DMS114 treated with DMSO at 0.1 percent for 48 hours (cell line): Measurements from ENCODE around the gene LAMC3.
"Not testable (repeated sequence)": the region's sequence is repeated elsewhere in the genome, so short reads cannot be mapped to it uniquely, and the experiment has no call there.

Experiments used
- DNase-seq: peaks from one replicate; lab custom pipeline; 2025; ENCODE audit not compliant: unreplicated experiment; lab: John Stamatoyannopoulos, UW

The LAMC3 gene

GRCh38 chr9:131028221-131028884 lies 19.4 kb downstream of the LAMC3 start:
- DNase-seq = no peak

DNA sequence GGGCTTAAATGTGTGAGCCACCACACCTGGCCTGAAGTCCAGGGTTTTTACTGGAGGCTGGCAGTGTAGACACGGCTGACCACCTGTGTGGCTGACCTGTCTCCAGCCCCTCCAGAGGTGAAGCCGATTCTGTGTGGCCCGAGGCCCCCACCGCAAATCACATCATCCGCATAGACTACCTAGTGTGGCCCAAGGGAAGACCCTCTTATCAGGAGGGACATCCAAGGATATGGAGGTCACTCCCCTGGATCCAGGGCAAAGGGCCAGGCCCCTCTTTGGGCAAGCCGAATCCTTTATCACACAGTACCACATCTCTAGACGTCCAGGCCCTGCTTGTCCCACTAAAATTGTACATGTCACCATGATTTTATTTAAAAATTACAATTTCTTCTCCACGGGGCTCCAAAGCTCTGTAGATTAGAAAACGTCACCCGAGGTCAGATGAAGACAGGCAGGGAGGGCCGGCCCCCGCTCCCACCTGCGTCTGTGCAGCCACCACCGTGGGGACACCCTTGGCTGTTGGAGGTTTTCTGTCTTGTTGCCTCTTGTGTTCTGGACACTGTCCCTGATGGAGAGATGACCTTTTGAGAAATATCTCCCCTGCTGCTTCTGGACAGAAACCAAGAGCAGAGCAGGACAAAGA lies 20.1 kb downstream of the LAMC3 start:
- DNase-seq = no peak

GRCh38 chr9:131029574-131029952 lies 20.6 kb downstream of the LAMC3 start:
- DNase-seq = no peak

GRCh38 chr9:131030239-131031004 lies 21.4 kb downstream of the LAMC3 start:
- DNase-seq = no peak

DNA sequence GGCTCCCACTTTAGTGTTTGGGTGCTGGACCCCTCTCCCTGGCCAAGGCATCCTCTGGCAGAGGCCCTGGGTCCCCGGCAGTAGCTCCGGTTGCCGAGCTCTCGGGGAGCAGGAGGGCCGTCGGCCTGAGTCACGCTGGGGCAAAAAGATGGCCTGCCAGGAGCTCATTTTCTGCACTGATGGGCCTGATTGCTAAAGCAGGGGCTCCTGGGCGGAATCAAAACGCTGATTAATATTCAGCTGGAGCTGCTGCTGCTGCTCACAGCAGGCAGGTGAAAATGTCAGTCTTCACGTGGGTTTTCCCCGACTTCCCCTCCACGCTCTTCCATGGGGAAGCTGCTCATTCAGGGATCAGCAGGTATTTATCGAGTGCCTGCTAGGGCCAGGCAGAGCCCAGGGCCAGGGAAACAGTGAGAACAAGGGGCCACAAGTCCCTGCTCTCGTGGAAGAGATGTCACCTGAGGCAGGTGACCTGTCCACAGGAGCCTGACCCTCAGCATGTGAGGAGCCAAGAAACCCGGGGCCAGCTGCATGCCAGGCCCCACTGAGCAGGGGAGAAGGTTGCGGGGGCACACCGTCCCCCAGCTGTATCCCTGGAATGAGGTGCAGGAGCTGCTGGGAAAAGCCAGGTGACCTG lies 22.1 kb downstream of the LAMC3 start:
- DNase-seq = no peak

DNA sequence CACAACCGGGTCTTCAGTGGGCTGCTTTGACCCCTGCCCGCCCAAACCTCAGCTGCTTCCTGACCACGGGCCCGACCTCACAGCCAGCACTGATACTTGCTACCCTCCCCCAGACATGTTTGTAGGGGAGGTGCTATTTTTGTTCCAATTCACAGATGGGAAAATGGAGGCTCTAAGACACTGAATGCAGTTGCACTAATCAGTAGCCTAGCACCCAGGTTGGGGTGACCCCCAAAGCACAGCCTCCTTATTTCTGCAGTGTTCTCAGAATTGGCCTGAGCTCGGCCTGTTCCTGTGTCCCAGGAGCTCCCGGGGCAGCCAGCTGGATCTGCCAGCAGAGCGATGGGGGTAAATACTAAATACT lies 22.6 kb downstream of the LAMC3 start:
- DNase-seq = no peak

DNA sequence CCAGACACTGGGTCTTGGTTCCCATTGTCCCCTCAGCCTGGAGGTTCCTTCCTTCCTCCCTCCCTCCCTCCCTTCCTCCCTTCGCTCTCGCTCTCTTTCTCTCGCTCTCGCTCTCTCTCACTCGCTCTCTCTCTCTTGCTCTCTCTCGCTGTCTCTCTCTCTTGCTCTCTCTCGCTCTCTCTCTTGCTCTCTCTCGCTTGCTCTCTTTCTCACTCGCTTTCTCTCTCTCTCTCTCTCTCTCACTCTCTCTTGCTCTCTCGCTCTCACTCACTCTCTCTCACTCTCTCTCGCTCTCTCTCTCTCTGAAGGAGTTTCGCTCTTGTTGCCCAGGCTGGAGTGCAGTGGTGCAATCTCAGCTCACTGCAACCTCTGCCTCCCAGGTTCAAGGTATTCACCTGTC lies 23.4 kb downstream of the LAMC3 start:
- no peak for DNase-seq

- DNase-seq = no peak
Observed at GRCh38 chr9:131033269-131034224, 24.6 kb downstream of the LAMC3 start.

DNA sequence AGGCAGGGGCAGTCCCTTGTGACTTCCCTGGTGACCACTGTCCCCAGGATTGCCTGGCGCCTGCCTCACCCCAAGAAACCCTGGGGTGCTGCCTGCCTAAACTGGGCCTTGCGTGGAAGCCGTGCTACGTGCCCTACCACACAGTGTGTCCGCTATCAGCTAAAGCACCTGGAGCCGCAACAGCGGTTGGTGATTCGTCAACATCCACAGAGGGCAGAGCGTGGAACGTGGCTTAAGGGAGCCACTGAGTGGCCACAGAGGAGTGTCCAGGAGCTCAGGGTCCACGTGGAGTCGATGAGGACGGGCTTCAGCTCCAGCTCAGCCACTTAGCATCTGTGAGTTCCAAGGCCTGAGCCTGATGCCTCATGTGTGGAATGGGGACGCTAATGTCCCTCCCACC lies 25.3 kb downstream of the LAMC3 start:
- no peak for DNase-seq

- DNase-seq = not testable (repeated sequence)
Observed at GRCh38 chr9:131034749-131035148, 25.8 kb downstream of the LAMC3 start.

DNA sequence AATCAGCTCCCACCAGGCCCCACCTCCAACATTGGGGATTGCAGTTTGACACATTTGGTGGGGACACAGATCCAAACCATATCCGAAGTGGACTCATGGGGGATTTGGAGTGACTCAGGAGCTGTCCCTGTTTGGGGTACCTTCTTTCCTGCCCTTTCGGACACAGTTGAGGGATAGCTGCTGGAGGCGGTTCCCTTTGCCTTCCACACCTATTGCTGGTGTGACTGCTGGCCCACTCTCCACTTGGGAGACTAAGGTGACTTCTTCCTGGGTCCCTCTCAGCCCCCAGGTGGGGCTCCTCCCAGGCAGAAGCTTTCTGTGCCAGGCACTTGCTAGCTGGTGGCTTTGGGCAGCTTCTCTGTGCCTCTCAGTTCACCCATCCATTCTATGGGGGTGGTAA lies 26.6 kb downstream of the LAMC3 start:
- no peak for DNase-seq

DNA sequence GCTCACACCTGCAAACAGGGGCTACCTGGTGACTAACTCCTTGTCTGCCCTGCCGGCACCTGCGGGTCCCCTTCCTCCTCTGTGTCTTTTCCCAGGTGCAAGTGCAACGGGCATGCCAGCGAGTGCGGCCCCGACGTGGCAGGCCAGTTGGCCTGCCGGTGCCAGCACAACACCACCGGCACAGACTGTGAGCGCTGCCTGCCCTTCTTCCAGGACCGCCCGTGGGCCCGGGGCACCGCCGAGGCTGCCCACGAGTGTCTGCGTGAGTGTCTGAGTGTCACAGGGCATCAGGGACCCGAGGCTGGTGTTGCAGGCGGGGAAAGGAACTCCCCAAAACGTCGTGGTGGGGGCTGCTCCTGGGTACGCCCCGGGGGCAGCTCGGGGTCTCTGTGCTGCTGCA lies 27.1 kb downstream of the LAMC3 start:
- DNase-seq = no peak

GRCh38 chr9:131036529-131037334 lies 27.8 kb downstream of the LAMC3 start:
- DNase-seq = no peak

- no peak for DNase-seq
Observed at GRCh38 chr9:131037335-131038255, 28.6 kb downstream of the LAMC3 start.

GRCh38 chr9:131038256-131039128 lies 29.5 kb downstream of the LAMC3 start:
- DNase-seq = no peak

DNA sequence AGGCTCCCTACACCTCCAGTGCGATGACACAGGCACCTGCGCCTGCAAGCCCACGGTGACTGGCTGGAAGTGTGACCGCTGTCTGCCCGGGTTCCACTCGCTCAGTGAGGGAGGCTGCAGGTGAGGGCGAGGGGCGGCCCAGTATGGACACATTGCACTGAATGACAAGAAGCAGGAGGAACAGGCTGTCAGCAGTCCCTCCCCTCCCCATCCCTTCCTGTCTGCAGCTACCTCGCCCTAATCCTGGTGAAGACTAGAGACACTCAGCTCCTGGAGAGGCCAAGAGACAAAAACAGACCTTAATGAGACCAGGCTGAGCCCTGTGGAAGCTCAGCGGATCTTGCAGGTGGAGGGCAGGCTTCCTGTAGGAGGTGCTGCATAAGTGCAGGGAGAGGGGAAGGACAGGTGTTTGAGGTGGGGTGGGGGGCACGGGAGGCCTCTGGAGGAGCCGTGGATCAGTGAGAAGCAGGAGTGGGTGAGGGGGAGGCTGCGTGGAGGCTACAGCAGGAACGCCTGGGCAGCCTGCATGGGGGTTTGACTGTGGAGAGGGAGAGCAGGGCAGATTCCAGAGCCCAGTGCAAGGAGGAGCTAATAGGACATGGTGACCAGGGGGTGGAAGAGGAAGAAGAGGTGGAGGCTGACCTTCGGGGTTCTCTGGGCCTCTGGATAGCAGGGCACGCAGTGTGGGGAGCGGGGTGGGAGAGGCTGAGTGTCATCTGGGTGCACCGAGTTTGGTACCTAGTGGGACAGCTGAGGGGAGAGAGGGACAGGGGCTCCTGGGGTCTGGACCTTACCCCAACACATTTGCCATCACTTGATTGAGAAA lies 30.4 kb downstream of the LAMC3 start:
- no peak for DNase-seq

- DNase-seq = no peak
Observed at GRCh38 chr9:131042666-131043065, 33.7 kb downstream of the LAMC3 start.
